GM12878 (cell line): ENCODE data around the gene LDHAL6B. TPM values are rescaled to one million over a fixed set of nuclear protein-coding genes. Genes with fewer than 3 reads are reported as not detected.

Experiments
- ATAC-seq: fragments of 200-7000 bp; cut with Tn5 transposase; 3 replicates; pipeline ENCODE4 v1.9.1; 2020; ENCODE audit warnings: mild to moderate bottlenecking, moderate library complexity
- BruUV-seq: library from RNA; stranded (reverse); fragments of 400-500 nt; replicated peaks from 2 replicates; lab custom pipeline; 2021; lab: Mats Ljungman, UMichigan
- CTCF ChIA-PET: fragments of 300-600 bp; sonication (Branson Sonifier 250); formaldehyde crosslinking; extraction: SDS; loops from one replicate; lab custom pipeline; 2021; ENCODE audit warnings: inconsistent platforms; lab: Yijun Ruan, JAX
- POLR2A ChIA-PET: fragments of 350-600 bp; formaldehyde crosslinking; extraction: SDS; loops from one replicate; lab custom pipeline; 2021; ENCODE audit warnings: inconsistent platforms; lab: Charles Lee
- RAD21 ChIA-PET: fragments of 300-600 bp; sonication (Branson Sonifier 250); formaldehyde crosslinking; loops from one replicate; lab custom pipeline; 2023; ENCODE audit warnings: antibody characterized with exemption; ENCODE audit not compliant: unreplicated experiment; lab: Charles Lee
- SMC1A ChIA-PET: fragments of 300-600 bp; sonication (Branson Sonifier 250); formaldehyde crosslinking; loops from one replicate; lab custom pipeline; 2023; ENCODE audit not compliant: unreplicated experiment, uncharacterized antibody; lab: Charles Lee
- DNase-seq: peaks from one replicate; pipeline ENCODE4 v3.0.0-alpha.2; 2011; ENCODE audit warnings: low read depth, low spot score
- FAIRE-seq: peaks from 3 replicates; lab custom pipeline; 2011; peaks lifted over from hg19 to GRCh38; lab: Jason Lieb, UNC
- H2AFZ ChIP-seq: 2 replicates; pipeline ENCODE4 v1.6.0; 2011; ENCODE audit warnings: low read depth, low read length, control low read depth; ENCODE audit not compliant: control insufficient read depth
- H3K27ac ChIP-seq: 2 replicates; pipeline ENCODE4 v1.5.1; 2011; ENCODE audit warnings: control low read depth; ENCODE audit not compliant: control insufficient read depth, insufficient read depth
- H3K27me3 ChIP-seq, 2 experiments: replicated peaks in 1 of 2; 2 replicates each; pipeline versions ENCODE4 v1.6.0 to v1.6.1; 2011; ENCODE audit warnings: low read length in 1 of 2; ENCODE audit not compliant: control insufficient read depth in 2 of 2, insufficient read depth in 2 of 2
- H3K36me3 ChIP-seq, 2 experiments: 2 replicates each; pipeline ENCODE4 v1.5.1; 2011; ENCODE audit warnings: low read length in 1 of 2; ENCODE audit not compliant: control insufficient read depth in 2 of 2, insufficient read depth in 2 of 2
- H3K4me1 ChIP-seq: 2 replicates; pipeline ENCODE4 v1.6.1; 2011; ENCODE audit warnings: mild to moderate bottlenecking, low read length, moderate library complexity, mixed read lengths; ENCODE audit not compliant: control insufficient read depth, insufficient read depth
- H3K4me2 ChIP-seq: 2 replicates; pipeline ENCODE4 v1.6.0; 2011; ENCODE audit warnings: control low read depth; ENCODE audit not compliant: control insufficient read depth, insufficient read depth
- H3K4me3 ChIP-seq: fragments of 200-600 bp; sonication (generic); 2 replicates; pipeline ENCODE4 v1.5.1; 2016
- H3K79me2 ChIP-seq: 2 replicates; pipeline ENCODE4 v1.6.0; 2011; ENCODE audit warnings: low read length; ENCODE audit not compliant: control insufficient read depth, insufficient read depth
- H3K9ac ChIP-seq: 2 replicates; pipeline ENCODE4 v1.8.0; 2011; ENCODE audit warnings: low read length, control low read depth, mixed read lengths; ENCODE audit not compliant: control insufficient read depth, insufficient read depth
- H3K9me3 ChIP-seq: replicated peaks from 3 replicates; pipeline ENCODE4 v1.5.1; 2011; ENCODE audit warnings: mild to moderate bottlenecking, low read length; ENCODE audit not compliant: control insufficient read depth, insufficient read depth
- H4K20me1 ChIP-seq: 2 replicates; pipeline ENCODE4 v1.6.0; 2011; ENCODE audit not compliant: control insufficient read depth, insufficient read depth
- BRCA1 ChIP-seq: IDR thresholded peaks from 2 replicates; pipeline ENCODE4 v1.6.1; 2011; ENCODE audit warnings: low read depth, low read length, improper control_type of control experiment
- ETV6 ChIP-seq, 2 experiments: fragments of 450-650 bp in 1 of 2; IDR thresholded peaks in 1 of 2; conservative IDR thresholded peaks in 1 of 2; 2 replicates each; pipeline ENCODE4 v1.6.1; 2014; ENCODE audit warnings: antibody characterized with exemption in 1 of 2, borderline replicate concordance in 1 of 2, low read depth in 1 of 2, mild to moderate bottlenecking in 1 of 2, moderate library complexity in 1 of 2
- HCFC1 ChIP-seq: fragments of 150-350 bp; IDR thresholded peaks from 2 replicates; pipeline ENCODE4 v1.6.1; 2014; ENCODE audit warnings: low read length
- IKZF1 ChIP-seq: fragments of 450-650 bp; conservative IDR thresholded peaks from 2 replicates; pipeline ENCODE4 v1.6.1; 2017; ENCODE audit warnings: antibody characterized with exemption, mild to moderate bottlenecking
- LARP7 ChIP-seq: fragments of 450-650 bp; IDR thresholded peaks from 2 replicates; pipeline ENCODE4 v1.6.1; 2017; ENCODE audit warnings: mild to moderate bottlenecking
- MYC ChIP-seq: IDR thresholded peaks from 2 replicates; pipeline ENCODE4 v1.6.1; 2011; ENCODE audit warnings: mild to moderate bottlenecking, low read length, moderate library complexity, inconsistent platforms; ENCODE audit not compliant: insufficient read depth, insufficient replicate concordance, insufficient read length, severe bottlenecking
- NBN ChIP-seq: fragments of 450-650 bp; IDR thresholded peaks from 2 replicates; pipeline ENCODE4 v1.6.1; 2016
- NFXL1 ChIP-seq: fragments of 450-650 bp; IDR thresholded peaks from 2 replicates; pipeline ENCODE4 v1.6.1; 2017; ENCODE audit warnings: antibody characterized with exemption, mild to moderate bottlenecking, borderline replicate concordance
- NFYA ChIP-seq: IDR thresholded peaks from 2 replicates; pipeline ENCODE4 v1.6.1; 2011; ENCODE audit warnings: low read depth, mild to moderate bottlenecking, low read length, improper control_type of control experiment, borderline replicate concordance
- NR2C1 ChIP-seq: fragments of 450-650 bp; IDR thresholded peaks from 2 replicates; pipeline ENCODE4 v1.6.1; 2017; ENCODE audit warnings: antibody characterized with exemption, mild to moderate bottlenecking, moderate library complexity
- POLR2A ChIP-seq: IDR thresholded peaks from 2 replicates; pipeline ENCODE4 v1.6.1; 2011; ENCODE audit warnings: low read depth, mild to moderate bottlenecking, low read length
- RELA ChIP-seq: fragments of 450-650 bp; IDR thresholded peaks from 2 replicates; pipeline ENCODE4 v1.8.0; 2014; ENCODE audit warnings: borderline replicate concordance; ENCODE audit not compliant: partially characterized antibody
- SMARCA5 ChIP-seq: fragments of 450-650 bp; IDR thresholded peaks from 2 replicates; pipeline ENCODE4 v1.6.1; 2017; ENCODE audit warnings: mild to moderate bottlenecking
- SREBF2 ChIP-seq: IDR thresholded peaks from 2 replicates; pipeline ENCODE4 v1.6.1; 2012; ENCODE audit warnings: mild to moderate bottlenecking, low read length
- TCF12 ChIP-seq: IDR thresholded peaks from 2 replicates; pipeline ENCODE4 v1.6.1; 2011; ENCODE audit warnings: low read depth, mild to moderate bottlenecking, low read length
- ZNF24 ChIP-seq: fragments of 450-650 bp; IDR thresholded peaks from 2 replicates; pipeline ENCODE4 v1.6.1; 2017; ENCODE audit warnings: antibody characterized with exemption, mild to moderate bottlenecking
- ZNF622 ChIP-seq: fragments of 450-650 bp; IDR thresholded peaks from 2 replicates; pipeline ENCODE4 v1.6.1; 2017; ENCODE audit warnings: mild to moderate bottlenecking, inconsistent platforms
- WGBS: methylation state at CpG from one replicate; pipeline ENCODE4 v1.1.6; 2016; ENCODE audit warnings: low lambda C conversion rate; ENCODE audit not compliant: insufficient replicate concordance, insufficient coverage; ENCODE audit errors: missing lambda C conversion rate; 5-methylcytosine and 5-hydroxymethylcytosine counted together
- in situ Hi-C: fragments of 300-500 bp; cut with MboI; formaldehyde crosslinking; loops from 9 replicates; pipeline ENCODE4 v1.14.3; 2018; ENCODE audit warnings: mixed read lengths
- intact Hi-C: fragments of 100-400 bp; cut with micrococcal nuclease; formaldehyde crosslinking; loops from one replicate; pipeline ENCODE4 v1.14.2; 2022; ENCODE audit not compliant: unreplicated experiment
- polyA plus RNA-seq, 11 experiments: library from polyadenylated mRNA; depleted of rRNA in 4 of 11; unstranded in 6 of 11; stranded (reverse) in 5 of 11; fragments of >200 nt; fragmentation: Nextera tagmentation in 4 of 11; fragmentation: Illumina TruSeq in 1 of 11; extraction: Ambion mirVana in 4 of 11; extraction: Trizol in 1 of 11; gene quantifications; 1 replicate in 1 of 11; 2 replicates in 10 of 11; pipeline versions ENCODE4 v1.2.1 to v1.2.3, GENCODE V29; 2011 to 2016; ENCODE audit warnings: inconsistent platforms in 2 of 11, missing spikeins in 2 of 11, low read depth in 1 of 11
- total RNA-seq, 4 experiments: library from RNA; depleted of rRNA in 3 of 4; stranded (reverse); fragments of >200 nt in 3 of 4; fragmentation: Illumina TruSeq in 1 of 4; extraction: Trizol in 1 of 4; gene quantifications; 2 replicates each; pipeline versions ENCODE4 v1.2.1 to v1.2.3, GENCODE V29; 2013 to 2021
- TF ChIP-seq, protein P1 (sequence below): IDR thresholded peaks from 2 replicates; pipeline ENCODE4 v1.6.1; 2011; ENCODE audit warnings: low read depth, mild to moderate bottlenecking, low read length, moderate library complexity, borderline replicate concordance; ENCODE audit errors: extremely low read depth
- TF ChIP-seq, protein P2 (sequence below): fragments of 450-650 bp; IDR thresholded peaks from 2 replicates; pipeline ENCODE4 v1.6.1; 2017; ENCODE audit warnings: low read depth, mild to moderate bottlenecking, moderate library complexity
- TF ChIP-seq, protein P3 (sequence below): IDR thresholded peaks from 2 replicates; pipeline ENCODE4 v1.6.1; 2012; ENCODE audit warnings: low read depth, low read length, improper control_type of control experiment

The LDHAL6B gene
- total and polyA plus RNA-seq, 10 of the 15 experiments (the other 5 are each of a cell fraction or from before 2014, with no cell fraction given) = 0.33 to 0.66 TPM; not detected in 8

DNA sequence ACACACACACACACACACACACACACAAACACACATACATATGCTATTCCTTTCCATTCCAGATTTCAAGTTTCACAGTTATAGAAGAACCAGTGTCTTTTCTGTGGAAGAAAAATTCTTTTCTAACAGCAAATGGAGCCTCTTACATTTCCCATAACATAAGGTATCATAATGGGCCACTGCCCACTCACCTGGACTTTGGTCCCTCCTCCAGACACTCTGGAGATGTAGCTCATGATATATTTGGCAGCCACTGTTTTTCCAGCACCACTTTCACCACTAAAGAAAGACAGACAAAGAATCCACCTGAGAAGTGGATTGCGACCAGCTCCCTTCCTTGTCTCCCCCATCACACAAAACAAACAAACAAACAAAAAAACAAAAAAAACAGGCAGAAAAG, 29.8 kb downstream of the LDHAL6B start (continued):
- TF ChIP-seq MYC (no peak), TCF12 (no peak), NFYA (no peak), RELA (no peak), NBN (no peak), NFXL1 (no peak), ZNF24 (no peak), POLR2A (no peak)
- TF ChIP-seq, protein P1, sequence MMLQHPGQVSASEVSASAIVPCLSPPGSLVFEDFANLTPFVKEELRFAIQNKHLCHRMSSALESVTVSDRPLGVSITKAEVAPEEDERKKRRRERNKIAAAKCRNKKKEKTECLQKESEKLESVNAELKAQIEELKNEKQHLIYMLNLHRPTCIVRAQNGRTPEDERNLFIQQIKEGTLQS = no peak

DNA sequence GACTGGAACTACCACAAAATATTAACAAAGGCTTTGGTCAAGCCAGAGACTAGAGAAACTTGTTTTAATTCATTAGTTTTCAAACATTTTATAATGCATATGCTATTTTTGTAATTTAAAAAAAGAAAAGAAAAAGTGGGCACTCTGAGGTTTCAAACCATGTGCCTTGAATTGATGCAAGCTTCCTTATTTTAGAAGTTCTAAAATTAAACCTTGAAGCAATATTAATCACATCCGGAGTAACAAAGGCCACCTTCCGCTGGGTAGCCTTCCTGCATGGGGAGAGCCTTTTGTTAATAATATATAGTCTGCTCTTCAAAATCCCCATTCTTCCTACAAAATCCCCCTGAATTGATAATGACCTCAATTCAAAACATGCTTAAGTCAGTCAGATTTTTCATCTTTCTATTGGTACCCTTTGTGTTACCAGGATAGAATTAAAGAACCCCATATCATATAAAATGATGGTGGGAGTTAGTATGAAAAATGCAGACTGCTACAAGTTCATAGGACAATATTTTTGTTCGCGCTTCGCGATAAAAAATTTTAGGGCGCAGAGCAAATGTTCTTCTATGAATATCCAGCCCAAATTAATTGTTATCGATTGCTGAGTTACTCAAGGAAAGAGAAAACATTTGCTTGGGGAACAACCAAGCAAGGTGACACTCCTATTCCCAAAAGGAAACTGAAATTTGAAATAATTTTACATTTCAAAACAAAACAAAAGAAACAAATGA, 30.6 kb downstream of the LDHAL6B start:
- CTCF ChIA-PET = interaction anchor here (0.7 to 4.1 kb wide), 5 partner anchors 10 to 176 kb away, joined by 3 to 44 read pairs (median 5); no protein-coding TSS in a partner anchor
- Histone ChIP-seq H3K36me3 (peaks cover 2 to 12% of the 10 kb centered on the region in 2 experiments), H2AFZ (no peak overlapping the region; the same call in 1 of the 2 replicates), H3K9ac (peak overlapping the region; percentile 33), H3K27me3 (no peaks in the 10 kb centered on the region), H3K4me2 (peak overlapping the region; percentile 30), H3K9me3 (no peaks in the 10 kb centered on the region), H3K4me1 (peaks cover 11% of the 10 kb centered on the region), H4K20me1 (no peaks in the 10 kb centered on the region), H3K4me3 (peak overlapping the region; percentile 35), H3K79me2 (peaks cover 21% of the 10 kb centered on the region), H3K27ac (peak overlapping the region; percentile 78)
- POLR2A ChIA-PET = interaction anchor here (0.7 to 1.4 kb wide), 9 partner anchors 9 to 176 kb away, joined by 3 to 9 read pairs (median 3); no protein-coding TSS in a partner anchor
- peak; percentile 89 for ATAC-seq
- FAIRE-seq = peak; percentile 80
- in situ Hi-C loops (no loop called here), intact Hi-C loops (loop anchor here (2.0 kb wide), 2 partner anchors 54 to 256 kb away; no protein-coding TSS in a partner anchor)
- WGBS = 1% methylated on average over 8 of the region's 8 CpGs
- peak; percentile 70 for DNase-seq
- RAD21 ChIA-PET = interaction anchor here (0.6 to 7.7 kb wide), 10 partner anchors 11 to 245 kb away, joined by 3 to 46 read pairs (median 5); no protein-coding TSS in a partner anchor
- BruUV-seq = no TSS peak
- SMC1A ChIA-PET = interaction anchor here (0.6 to 6.8 kb wide), 17 partner anchors 9 to 490 kb away, joined by 3 to 70 read pairs (median 4); no protein-coding TSS in a partner anchor
- no peak for TF ChIP-seq SMARCA5
- no peak for TF ChIP-seq LARP7
- TF ChIP-seq NR2C1 = peak; percentile 91
- TF ChIP-seq, protein P2, sequence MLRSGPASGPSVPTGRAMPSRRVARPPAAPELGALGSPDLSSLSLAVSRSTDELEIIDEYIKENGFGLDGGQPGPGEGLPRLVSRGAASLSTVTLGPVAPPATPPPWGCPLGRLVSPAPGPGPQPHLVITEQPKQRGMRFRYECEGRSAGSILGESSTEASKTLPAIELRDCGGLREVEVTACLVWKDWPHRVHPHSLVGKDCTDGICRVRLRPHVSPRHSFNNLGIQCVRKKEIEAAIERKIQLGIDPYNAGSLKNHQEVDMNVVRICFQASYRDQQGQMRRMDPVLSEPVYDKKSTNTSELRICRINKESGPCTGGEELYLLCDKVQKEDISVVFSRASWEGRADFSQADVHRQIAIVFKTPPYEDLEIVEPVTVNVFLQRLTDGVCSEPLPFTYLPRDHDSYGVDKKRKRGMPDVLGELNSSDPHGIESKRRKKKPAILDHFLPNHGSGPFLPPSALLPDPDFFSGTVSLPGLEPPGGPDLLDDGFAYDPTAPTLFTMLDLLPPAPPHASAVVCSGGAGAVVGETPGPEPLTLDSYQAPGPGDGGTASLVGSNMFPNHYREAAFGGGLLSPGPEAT = no peak
- no peak for TF ChIP-seq SREBF2
- peak; percentile 42; the same call in 1 of the 2 replicates for TF ChIP-seq IKZF1
- peak in 1 of 2 experiments; percentile 74; a peak in 1 of 4 replicates for TF ChIP-seq ETV6 (conservative IDR thresholded peaks at IDR 0.05 in 1 of 2, IDR thresholded peaks at IDR 0.05 in 1 of 2; ENCODE audit: borderline replicate concordance in 1 of 2, low read depth in 1 of 2)
- TF ChIP-seq ZNF622 = no peak
- TF ChIP-seq HCFC1 = no peak
- no peak for TF ChIP-seq BRCA1
- no peak for TF ChIP-seq TCF12
- TF ChIP-seq, protein P3, sequence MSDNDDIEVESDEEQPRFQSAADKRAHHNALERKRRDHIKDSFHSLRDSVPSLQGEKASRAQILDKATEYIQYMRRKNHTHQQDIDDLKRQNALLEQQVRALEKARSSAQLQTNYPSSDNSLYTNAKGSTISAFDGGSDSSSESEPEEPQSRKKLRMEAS = no peak
